A673 (cell line): ENCODE data around the gene LRBA. TPM values are rescaled to one million over a fixed set of nuclear protein-coding genes. Genes with fewer than 3 reads are reported as not detected.
"Not testable (repeated sequence)": the region's sequence is repeated elsewhere in the genome, so short reads cannot be mapped to it uniquely, and the experiment has no call there.

Experiments
- BruUV-seq: library from RNA; stranded (reverse); fragments of 400-500 nt; replicated peaks from 2 replicates; lab custom pipeline; 2021; lab: Mats Ljungman, UMichigan
- CTCF ChIA-PET: fragments of 300-600 bp; sonication (Branson Sonifier 250); formaldehyde crosslinking; loops from one replicate; lab custom pipeline; 2022; ENCODE audit warnings: antibody characterized with exemption; lab: Charles Lee
- POLR2A ChIA-PET: fragments of 300-600 bp; sonication (Branson Sonifier 250); formaldehyde crosslinking; loops from one replicate; lab custom pipeline; 2022; ENCODE audit warnings: antibody characterized with exemption; ENCODE audit not compliant: low non-redundant PET; lab: Charles Lee
- DNase-seq: peaks from one replicate; pipeline ENCODE4 v3.0.0-alpha.2; 2015; ENCODE audit warnings: low spot score
- H3K27ac ChIP-seq: fragments of 200-600 bp; sonication (generic); 2 replicates; pipeline ENCODE4 v1.5.1; 2016; ENCODE audit warnings: mixed run types, low read depth, mild to moderate bottlenecking, mixed read lengths, antibody characterized with exemption, low read length; ENCODE audit not compliant: poor library complexity, severe bottlenecking
- H3K27me3 ChIP-seq: fragments of 200-600 bp; sonication (generic); replicated peaks from 2 replicates; pipeline ENCODE4 v1.6.1; 2017; ENCODE audit warnings: mixed run types, low read depth, mild to moderate bottlenecking, mixed read lengths, antibody characterized with exemption, low read length; ENCODE audit not compliant: insufficient read depth, poor library complexity
- H3K36me3 ChIP-seq: fragments of 200-600 bp; sonication (generic); 2 replicates; pipeline ENCODE4 v1.6.1; 2016; ENCODE audit warnings: mixed run types, mild to moderate bottlenecking, mixed read lengths, antibody characterized with exemption, low read length; ENCODE audit not compliant: insufficient read depth, poor library complexity, severe bottlenecking
- H3K4me1 ChIP-seq: fragments of 200-600 bp; sonication (generic); 2 replicates; pipeline ENCODE4 v1.6.1; 2017; ENCODE audit warnings: mixed run types, mild to moderate bottlenecking, mixed read lengths, antibody characterized with exemption, low read length; ENCODE audit not compliant: insufficient read depth, poor library complexity, severe bottlenecking
- H3K4me3 ChIP-seq: fragments of 200-600 bp; sonication (generic); 2 replicates; pipeline ENCODE4 v1.5.1; 2016; ENCODE audit warnings: low read depth, mixed run types, mild to moderate bottlenecking, mixed read lengths, low read length; ENCODE audit not compliant: poor library complexity, severe bottlenecking
- H3K9me3 ChIP-seq: fragments of 200-600 bp; sonication (generic); 2 replicates; pipeline ENCODE4 v1.6.1; 2016; ENCODE audit warnings: mixed run types, low read depth, mild to moderate bottlenecking, mixed read lengths, antibody characterized with exemption, low read length; ENCODE audit not compliant: poor library complexity, severe bottlenecking
- EZH2 ChIP-seq: fragments of 200-600 bp; sonication (generic); IDR thresholded peaks from 2 replicates; pipeline ENCODE4 v1.6.1; 2017; ENCODE audit warnings: borderline replicate concordance, low read depth, mild to moderate bottlenecking, mixed read lengths, antibody characterized with exemption, low read length; ENCODE audit not compliant: poor library complexity, severe bottlenecking
- intact Hi-C: fragments of 100-400 bp; cut with micrococcal nuclease; formaldehyde crosslinking; loops from one replicate; pipeline ENCODE4 v1.10.0; 2022; ENCODE audit not compliant: unreplicated experiment
- total RNA-seq: library from RNA; stranded (reverse); gene quantifications from 2 replicates; pipeline ENCODE4 v1.2.3, GENCODE V29; 2021
- TF ChIP-seq, protein P1 (sequence below): fragments of 300-800, 200-600 bp; sonication (generic); conservative IDR thresholded peaks from 2 replicates; pipeline ENCODE4 v1.5.1; 2017; ENCODE audit warnings: low read depth, mild to moderate bottlenecking, antibody characterized with exemption, low read length, moderate library complexity, mixed read lengths

LRBA gene
- total RNA-seq, 1 experiment from 2014 or later = 35.7 TPM

GRCh38 chr4:150662686-150663085 is 352.4 kb downstream of the LRBA start:
- no peak for DNase-seq
- Histone ChIP-seq H3K4me3 (no peak overlapping the region), H3K9me3 (no peaks in the 10 kb centered on the region), H3K27me3 (no peaks in the 10 kb centered on the region), H3K36me3 (no peaks in the 10 kb centered on the region), H3K27ac (no peak overlapping the region), H3K4me1 (peaks cover 9% of the 10 kb centered on the region)
- CTCF ChIA-PET = no interaction called here
- POLR2A ChIA-PET = no interaction called here
- no peak for TF ChIP-seq EZH2
- TF ChIP-seq, protein P1, sequence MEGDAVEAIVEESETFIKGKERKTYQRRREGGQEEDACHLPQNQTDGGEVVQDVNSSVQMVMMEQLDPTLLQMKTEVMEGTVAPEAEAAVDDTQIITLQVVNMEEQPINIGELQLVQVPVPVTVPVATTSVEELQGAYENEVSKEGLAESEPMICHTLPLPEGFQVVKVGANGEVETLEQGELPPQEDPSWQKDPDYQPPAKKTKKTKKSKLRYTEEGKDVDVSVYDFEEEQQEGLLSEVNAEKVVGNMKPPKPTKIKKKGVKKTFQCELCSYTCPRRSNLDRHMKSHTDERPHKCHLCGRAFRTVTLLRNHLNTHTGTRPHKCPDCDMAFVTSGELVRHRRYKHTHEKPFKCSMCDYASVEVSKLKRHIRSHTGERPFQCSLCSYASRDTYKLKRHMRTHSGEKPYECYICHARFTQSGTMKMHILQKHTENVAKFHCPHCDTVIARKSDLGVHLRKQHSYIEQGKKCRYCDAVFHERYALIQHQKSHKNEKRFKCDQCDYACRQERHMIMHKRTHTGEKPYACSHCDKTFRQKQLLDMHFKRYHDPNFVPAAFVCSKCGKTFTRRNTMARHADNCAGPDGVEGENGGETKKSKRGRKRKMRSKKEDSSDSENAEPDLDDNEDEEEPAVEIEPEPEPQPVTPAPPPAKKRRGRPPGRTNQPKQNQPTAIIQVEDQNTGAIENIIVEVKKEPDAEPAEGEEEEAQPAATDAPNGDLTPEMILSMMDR = no peak
- no TSS peak for BruUV-seq
- intact Hi-C loops = no loop called here

DNA sequence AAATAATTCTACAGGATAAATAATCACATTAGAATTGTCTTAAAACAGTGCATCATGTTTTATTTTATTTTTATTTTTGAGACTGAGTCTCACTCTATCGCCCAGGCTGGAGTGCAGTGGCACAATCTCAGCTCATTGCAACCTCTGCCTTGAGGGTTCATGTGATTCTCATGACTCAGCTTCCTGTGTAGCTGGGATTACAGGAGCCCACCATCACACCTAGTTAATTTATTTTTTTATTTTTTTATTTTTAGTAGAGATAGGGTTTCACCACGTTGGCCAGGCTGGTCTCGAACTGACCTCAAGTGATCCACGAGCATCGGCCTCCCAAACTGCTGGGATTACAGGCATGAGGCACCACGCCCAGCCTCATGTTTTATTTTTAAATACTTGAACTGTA is 353.5 kb downstream of the LRBA start:
- DNase-seq, H3K27ac ChIP-seq, POLR2A ChIA-PET, H3K4me3 ChIP-seq, H3K36me3 ChIP-seq, H3K4me1 ChIP-seq, H3K27me3 ChIP-seq, BruUV-seq, H3K9me3 ChIP-seq, CTCF ChIA-PET, intact Hi-C loops: not testable (repeated sequence)

- H3K4me1 ChIP-seq, DNase-seq, H3K9me3 ChIP-seq, H3K27ac ChIP-seq, H3K4me3 ChIP-seq, BruUV-seq, POLR2A ChIA-PET, H3K27me3 ChIP-seq, H3K36me3 ChIP-seq, CTCF ChIA-PET, intact Hi-C loops: not testable (repeated sequence)
Measured at GRCh38 chr4:150658258-150658657, 356.8 kb downstream of the LRBA start.

GRCh38 chr4:150656891-150657290 is 358.2 kb downstream of the LRBA start:
- Histone ChIP-seq H3K36me3 (no peaks in the 10 kb centered on the region), H3K9me3 (no peaks in the 10 kb centered on the region), H3K27ac (no peak overlapping the region), H3K4me1 (no peaks in the 10 kb centered on the region), H3K4me3 (no peak overlapping the region), H3K27me3 (no peaks in the 10 kb centered on the region)
- ChIA-PET POLR2A (no interaction called here), CTCF (no interaction called here)
- BruUV-seq = no TSS peak
- no peak for TF ChIP-seq EZH2
- TF ChIP-seq, protein P1 = no peak
- intact Hi-C loops = no loop called here
- DNase-seq = no peak
